GM19452 (cell line): ENCODE results near the gene ACTR1A.
A peak's percentile ranks its signal among the peaks of the same experiment; 100 is the strongest.

Experiments used
- ATAC-seq: cut with Tn5 transposase; IDR thresholded peaks from one replicate; pipeline ENCODE4 v1.9.1; 2021; ENCODE audit not compliant: unreplicated experiment

ACTR1A gene

GRCh38 chr10:102432162-102432950 lies 70.2 kb downstream of the ACTR1A start, which contains the start of gene CUEDC2:
Gene CUEDC2 (minus strand): TSS chr10:102432574. CDS start chr10:102425188, 7,386 bp downstream.
- ATAC-seq: peak; percentile 90

DNA sequence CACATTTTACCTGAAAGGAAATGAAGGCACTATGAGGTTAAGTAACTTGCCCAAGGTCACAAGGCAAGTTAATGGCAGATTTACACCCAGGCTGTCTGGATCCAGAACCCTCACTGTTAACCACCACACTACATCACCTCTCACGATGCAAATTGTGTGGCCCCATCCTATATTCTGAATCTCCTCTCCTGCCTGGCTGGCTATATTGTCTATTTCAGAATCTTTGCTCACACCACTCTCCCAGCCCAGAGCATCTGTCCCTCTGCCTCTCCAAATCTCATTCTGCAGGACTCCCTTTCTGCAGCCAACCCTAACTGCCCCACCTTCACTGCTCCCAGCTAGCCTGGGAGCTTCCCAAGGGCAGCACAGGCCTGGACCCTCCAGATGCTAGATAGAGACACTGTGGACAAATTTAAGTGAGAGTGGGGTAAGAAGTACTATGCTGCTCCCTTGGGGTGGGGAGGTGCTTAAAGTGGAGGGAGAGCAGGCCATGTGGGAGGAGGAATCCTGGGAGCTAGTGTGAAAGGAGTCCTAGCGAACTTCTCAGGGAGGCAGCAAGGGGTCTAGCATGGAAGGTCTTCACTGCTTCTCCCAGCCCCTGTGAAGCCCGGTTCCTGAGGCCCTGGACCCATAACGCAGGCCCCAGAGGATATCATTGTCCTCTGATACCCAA lies 70.9 kb downstream of the ACTR1A start:
- no peak for ATAC-seq

DNA sequence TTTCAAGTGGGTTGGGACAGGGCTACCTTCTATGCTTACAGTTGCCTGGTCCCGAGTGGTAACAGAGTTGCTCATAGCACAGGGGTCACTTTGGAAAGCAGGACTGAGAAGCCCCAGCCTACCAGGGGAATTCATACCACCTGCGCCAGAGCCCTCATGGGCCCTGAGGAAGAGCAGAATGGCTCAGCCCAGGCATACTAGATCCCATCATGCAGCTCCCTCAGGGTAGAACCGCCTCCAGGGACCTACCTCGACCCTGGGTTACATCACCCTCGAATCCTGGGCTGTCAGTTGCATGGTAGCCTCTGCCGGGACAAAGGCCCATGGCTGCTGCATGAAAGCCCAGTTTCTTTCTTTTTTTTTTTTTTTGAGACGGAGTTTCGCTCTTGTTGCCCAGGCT lies 73.0 kb downstream of the ACTR1A start:
- ATAC-seq: no peak
